BLaER1 treated with 17β-estradiol and CSF1 and Interleukin-3, amounts not matched to agents 10 nM and 100 nM (cell line): ENCODE measurements around the gene CACNB4.
"Not testable (repeated sequence)": the region's sequence is repeated elsewhere in the genome, so short reads cannot be mapped to it uniquely, and the experiment has no call there.

Experiments used
- H3K27ac ChIP-seq, 11 experiments: shearing (Covaris generic); formaldehyde crosslinking; 2 replicates each; pipeline ENCODE4 v1.8.1; 2022
- H3K27me3 ChIP-seq, 11 experiments: shearing (Covaris generic); formaldehyde crosslinking; 2 replicates each; pipeline ENCODE4 v1.8.1; 2022
- H3K36me3 ChIP-seq, 11 experiments: shearing (Covaris generic); formaldehyde crosslinking; 2 replicates each; pipeline ENCODE4 v1.8.1; 2022
- H3K4me1 ChIP-seq, 10 experiments: shearing (Covaris generic); formaldehyde crosslinking; 2 replicates each; pipeline ENCODE4 v1.8.1; 2022
- H3K4me2 ChIP-seq, 11 experiments: shearing (Covaris generic); formaldehyde crosslinking; 2 replicates each; pipeline ENCODE4 v1.8.1; 2022
- H3K4me3 ChIP-seq, 10 experiments: shearing (Covaris generic); formaldehyde crosslinking; 2 replicates each; pipeline ENCODE4 v1.8.1; 2022
- H3K9ac ChIP-seq, 11 experiments: shearing (Covaris generic); formaldehyde crosslinking; 2 replicates each; pipeline ENCODE4 v1.8.1; 2022
- H3K9me3 ChIP-seq, 11 experiments: shearing (Covaris generic); formaldehyde crosslinking; replicated peaks in 1 of 11; 2 replicates each; pipeline ENCODE4 v1.8.1; 2022
- H4K20me1 ChIP-seq, 11 experiments: shearing (Covaris generic); formaldehyde crosslinking; 2 replicates each; pipeline ENCODE4 v1.8.1; 2022
- Cebpa-rat ChIP-seq, 11 experiments: shearing (Covaris generic); IDR thresholded peaks; 2 replicates each; pipeline ENCODE4 v1.8.1; 2022

CACNB4 gene

GRCh38 chr2:151927501-151928221 is 171.2 kb downstream of the CACNB4 start:
- no peaks in the 10 kb centered on the region for H4K20me1 ChIP-seq
- no peaks in the 10 kb centered on the region for H3K27me3 ChIP-seq
- peaks cover 0 to 13% (median 0%) of the 10 kb centered on the region in 10 experiments; a peak in 1 of 20 replicates for H3K4me1 ChIP-seq
- H3K9me3 ChIP-seq: 0 out of 22 replicates have a peak, but pooled peaks cover 0 to 4% (median 0%) of the 10 kb centered on the region in 11 experiments
- no peak overlapping the region for H3K9ac ChIP-seq
- TF ChIP-seq Cebpa-rat (IDR thresholded peaks at IDR 0.05): no peak
- H3K4me2 ChIP-seq: no peak overlapping the region
- no peaks in the 10 kb centered on the region for H3K36me3 ChIP-seq
- no peak overlapping the region for H3K27ac ChIP-seq
- no peak overlapping the region for H3K4me3 ChIP-seq

- 0 out of 22 replicates have a peak, but pooled peaks cover 0 to 4% (median 0%) of the 10 kb centered on the region in 11 experiments for H3K9me3 ChIP-seq
- H3K27ac ChIP-seq: no peak overlapping the region
- no peak overlapping the region for H3K4me3 ChIP-seq
- H3K9ac ChIP-seq: no peak overlapping the region
- H3K36me3 ChIP-seq: no peaks in the 10 kb centered on the region
- no peaks in the 10 kb centered on the region for H3K27me3 ChIP-seq
- peaks cover 18 to 31% (median 20%) of the 10 kb centered on the region in 10 experiments for H3K4me1 ChIP-seq
- 0 out of 22 replicates have a peak overlapping the region, but pooled peaks of 1 of the 11 experiments have one; percentile 12 for H3K4me2 ChIP-seq
- H4K20me1 ChIP-seq: no peaks in the 10 kb centered on the region
- peak in 4 of 11 experiments; percentile 24 to 48 (median 28); a peak in 1 of 22 replicates for TF ChIP-seq Cebpa-rat (IDR thresholded peaks at IDR 0.05)
Observed at GRCh38 chr2:151922845-151923666, 175.8 kb downstream of the CACNB4 start.

- no peaks in the 10 kb centered on the region for H3K27me3 ChIP-seq
- H3K9ac ChIP-seq: no peak overlapping the region
- no peak for TF ChIP-seq Cebpa-rat (IDR thresholded peaks at IDR 0.05)
- H3K4me3 ChIP-seq: no peak overlapping the region
- no peaks in the 10 kb centered on the region for H4K20me1 ChIP-seq
- peak overlapping the region; percentile 41 to 88 (median 70) for H3K4me2 ChIP-seq
- peaks cover 39 to 56% (median 45%) of the 10 kb centered on the region in 10 experiments for H3K4me1 ChIP-seq
- peak overlapping the region in 5 of 11 experiments; percentile 38 to 61 (median 50); a peak in 5 of 22 replicates for H3K27ac ChIP-seq
- H3K36me3 ChIP-seq: no peaks in the 10 kb centered on the region
- 0 out of 22 replicates have a peak, but pooled peaks cover 0 to 4% (median 0%) of the 10 kb centered on the region in 11 experiments for H3K9me3 ChIP-seq
Observed at GRCh38 chr2:151919786-151920185, 179.1 kb downstream of the CACNB4 start.

- H3K9ac ChIP-seq: no peak overlapping the region
- H3K9me3 ChIP-seq: 0 out of 22 replicates have a peak, but pooled peaks cover 0 to 3% (median 0%) of the 10 kb centered on the region in 11 experiments
- peak overlapping the region; percentile 41 to 88 (median 70) for H3K4me2 ChIP-seq
- H3K4me1 ChIP-seq: peaks cover 39 to 56% (median 45%) of the 10 kb centered on the region in 10 experiments
- no peaks in the 10 kb centered on the region for H3K27me3 ChIP-seq
- H3K27ac ChIP-seq: peak overlapping the region in 9 of 11 experiments; percentile 1 to 61 (median 50); a peak in 14 of 22 replicates
- TF ChIP-seq Cebpa-rat (IDR thresholded peaks at IDR 0.05): no peak
- no peak overlapping the region for H3K4me3 ChIP-seq
- no peaks in the 10 kb centered on the region for H4K20me1 ChIP-seq
- no peaks in the 10 kb centered on the region for H3K36me3 ChIP-seq
Observed at GRCh38 chr2:151918308-151918707, 180.5 kb downstream of the CACNB4 start.

GRCh38 chr2:151916632-151917031 is 182.2 kb downstream of the CACNB4 start:
- H3K27ac ChIP-seq: peak overlapping the region in 3 of 11 experiments; percentile 15 to 37 (median 36); a peak in 3 of 22 replicates
- no peak overlapping the region for H3K9ac ChIP-seq
- H3K4me1 ChIP-seq: peaks cover 39 to 56% (median 43%) of the 10 kb centered on the region in 10 experiments
- no peak overlapping the region for H3K4me3 ChIP-seq
- peak in 1 of 11 experiments; percentile 64; a peak in 2 of 22 replicates for TF ChIP-seq Cebpa-rat (IDR thresholded peaks at IDR 0.05)
- H3K9me3 ChIP-seq: no peaks in the 10 kb centered on the region
- H3K27me3 ChIP-seq: no peaks in the 10 kb centered on the region
- H3K36me3 ChIP-seq: no peaks in the 10 kb centered on the region
- H4K20me1 ChIP-seq: no peaks in the 10 kb centered on the region
- peak overlapping the region; percentile 41 to 86 (median 56); a peak in 20 of 22 replicates for H3K4me2 ChIP-seq

GRCh38 chr2:151915629-151916025 is 183.2 kb downstream of the CACNB4 start:
- H4K20me1 ChIP-seq, H3K9ac ChIP-seq, H3K36me3 ChIP-seq, H3K27me3 ChIP-seq, H3K9me3 ChIP-seq, H3K4me3 ChIP-seq: not testable (repeated sequence)
- Histone ChIP-seq H3K4me1 (peaks cover 39 to 54% (median 43%) of the 10 kb centered on the region in 10 experiments), H3K27ac (peak overlapping the region in 1 of 11 experiments; percentile 25; a peak in 4 of 22 replicates), H3K4me2 (peak overlapping the region in 7 of 11 experiments; percentile 12 to 63 (median 41); a peak in 10 of 22 replicates)
- 0 out of 22 replicates have a peak, but pooled peaks of 1 of the 11 experiments have one; percentile 8 for TF ChIP-seq Cebpa-rat (IDR thresholded peaks at IDR 0.05)

GRCh38 chr2:151914989-151915628 is 183.7 kb downstream of the CACNB4 start:
- peaks cover 38 to 49% (median 43%) of the 10 kb centered on the region in 10 experiments for H3K4me1 ChIP-seq

GRCh38 chr2:151908204-151908882 is 190.5 kb downstream of the CACNB4 start:
- H4K20me1 ChIP-seq: no peaks in the 10 kb centered on the region
- no peak overlapping the region for H3K9ac ChIP-seq
- H3K9me3 ChIP-seq: peaks cover 0 to 11% (median 0%) of the 10 kb centered on the region in 11 experiments; a peak in 4 of 22 replicates
- TF ChIP-seq Cebpa-rat (IDR thresholded peaks at IDR 0.05): no peak
- H3K4me1 ChIP-seq: peaks cover 10 to 54% (median 14%) of the 10 kb centered on the region in 10 experiments; a peak in 19 of 20 replicates
- no peak overlapping the region; a peak in 1 of 22 replicates for H3K27ac ChIP-seq
- no peaks in the 10 kb centered on the region for H3K36me3 ChIP-seq
- H3K4me3 ChIP-seq: no peak overlapping the region
- no peaks in the 10 kb centered on the region for H3K27me3 ChIP-seq
- peak overlapping the region in 2 of 11 experiments; percentile 71 to 79; a peak in 4 of 22 replicates for H3K4me2 ChIP-seq

More at GRCh38 chr2:151914989-151915628, 183.7 kb downstream of the CACNB4 start:
- Histone ChIP-seq H3K9ac (no peak overlapping the region), H3K9me3 (peaks cover 0 to 9% (median 0%) of the 10 kb centered on the region in 11 experiments; a peak in 4 of 22 replicates), H3K27me3 (no peaks in the 10 kb centered on the region), H3K4me2 (peak overlapping the region in 1 of 11 experiments; percentile 12; a peak in 1 of 22 replicates), H4K20me1 (no peaks in the 10 kb centered on the region), H3K27ac (peak overlapping the region in 1 of 11 experiments; percentile 25; a peak in 1 of 22 replicates), H3K4me3 (no peak overlapping the region), H3K36me3 (no peaks in the 10 kb centered on the region)
- no peak for TF ChIP-seq Cebpa-rat (IDR thresholded peaks at IDR 0.05)
